ENCODE measurements around the gene KHDC3L. TPM values are rescaled to one million over a fixed set of nuclear protein-coding genes. Genes with fewer than 3 reads are reported as not detected.

KHDC3L gene
- total RNA-seq, 1 experiment from 2014 or later, result not detected

GRCh38 chr6:73339340-73339739 is 23.1 kb upstream of the KHDC3L start:
- ChIA-PET POLR2A (ENCODE audit: unreplicated experiment) (interaction anchor here (0.5 kb wide), 1 partner anchor 9 kb away, joined by 4 read pairs; no protein-coding TSS in a partner anchor), CTCF (no interaction called here)
- H3K4me1 ChIP-seq (replicated peaks; ENCODE audit: insufficient read depth), result 0 out of 2 replicates have a peak, but pooled peaks cover 8% of the 10 kb centered on the region
- H4K20me1 ChIP-seq (ENCODE audit: insufficient read depth), result no peaks in the 10 kb centered on the region
- H3K9me2 ChIP-seq (ENCODE audit: insufficient read depth), result no peaks in the 10 kb centered on the region
- BruUV-seq (replicated peaks), result no TSS peak
- TF ChIP-seq, protein P1, sequence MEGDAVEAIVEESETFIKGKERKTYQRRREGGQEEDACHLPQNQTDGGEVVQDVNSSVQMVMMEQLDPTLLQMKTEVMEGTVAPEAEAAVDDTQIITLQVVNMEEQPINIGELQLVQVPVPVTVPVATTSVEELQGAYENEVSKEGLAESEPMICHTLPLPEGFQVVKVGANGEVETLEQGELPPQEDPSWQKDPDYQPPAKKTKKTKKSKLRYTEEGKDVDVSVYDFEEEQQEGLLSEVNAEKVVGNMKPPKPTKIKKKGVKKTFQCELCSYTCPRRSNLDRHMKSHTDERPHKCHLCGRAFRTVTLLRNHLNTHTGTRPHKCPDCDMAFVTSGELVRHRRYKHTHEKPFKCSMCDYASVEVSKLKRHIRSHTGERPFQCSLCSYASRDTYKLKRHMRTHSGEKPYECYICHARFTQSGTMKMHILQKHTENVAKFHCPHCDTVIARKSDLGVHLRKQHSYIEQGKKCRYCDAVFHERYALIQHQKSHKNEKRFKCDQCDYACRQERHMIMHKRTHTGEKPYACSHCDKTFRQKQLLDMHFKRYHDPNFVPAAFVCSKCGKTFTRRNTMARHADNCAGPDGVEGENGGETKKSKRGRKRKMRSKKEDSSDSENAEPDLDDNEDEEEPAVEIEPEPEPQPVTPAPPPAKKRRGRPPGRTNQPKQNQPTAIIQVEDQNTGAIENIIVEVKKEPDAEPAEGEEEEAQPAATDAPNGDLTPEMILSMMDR (conservative IDR thresholded peaks at IDR 0.05), result no peak
- no peak for TF ChIP-seq EZH2 (IDR thresholded peaks at IDR 0.05; ENCODE audit: low read depth)
- no peaks in the 10 kb centered on the region for H3K9me3 ChIP-seq (ENCODE audit: insufficient read depth, low read depth)
- H3K79me2 ChIP-seq (ENCODE audit: low read depth), result no peaks in the 10 kb centered on the region
- H3K4me2 ChIP-seq, result no peak overlapping the region
- no peak overlapping the region for H3K27ac ChIP-seq
- DNase-seq, result peak in 1 of 2 experiments; percentile 8
- H3K36me3 ChIP-seq (ENCODE audit: low read depth), result no peaks in the 10 kb centered on the region
- H3K27me3 ChIP-seq (ENCODE audit: insufficient read depth, low read depth), result no peaks in the 10 kb centered on the region
- no peaks in the 10 kb centered on the region for H3F3A ChIP-seq (ENCODE audit: insufficient read depth, low read depth)
- H2AFZ ChIP-seq, result no peak overlapping the region; the same call in 1 of the 2 replicates
- H3K4me3 ChIP-seq, result no peak overlapping the region
- intact Hi-C loops (cut with micrococcal nuclease; ENCODE audit: unreplicated experiment), result no loop called here

- POLR2A ChIA-PET (ENCODE audit: unreplicated experiment), result no interaction called here
- H3K79me2 ChIP-seq (ENCODE audit: low read depth), result no peaks in the 10 kb centered on the region
- no peak for TF ChIP-seq EZH2 (IDR thresholded peaks at IDR 0.05; ENCODE audit: low read depth)
- TF ChIP-seq, protein P1 (conservative IDR thresholded peaks at IDR 0.05), result no peak
- H3K9me3 ChIP-seq (ENCODE audit: insufficient read depth, low read depth), result no peaks in the 10 kb centered on the region
- intact Hi-C loops (cut with micrococcal nuclease; ENCODE audit: unreplicated experiment), result no loop called here
- H4K20me1 ChIP-seq (ENCODE audit: insufficient read depth), result no peaks in the 10 kb centered on the region
- 0 out of 2 replicates have a peak, but pooled peaks cover 8% of the 10 kb centered on the region for H3K4me1 ChIP-seq (replicated peaks; ENCODE audit: insufficient read depth)
- H2AFZ ChIP-seq, result no peak overlapping the region
- CTCF ChIA-PET, result interaction anchor here (0.6 kb wide), 1 partner anchor 49 kb away, joined by 3 read pairs; no protein-coding TSS in a partner anchor
- no peak overlapping the region for H3K4me2 ChIP-seq
- no peak overlapping the region for H3K27ac ChIP-seq
- no peak overlapping the region for H3K4me3 ChIP-seq
- no TSS peak for BruUV-seq (replicated peaks)
- H3F3A ChIP-seq (ENCODE audit: insufficient read depth, low read depth), result no peaks in the 10 kb centered on the region
- H3K36me3 ChIP-seq (ENCODE audit: low read depth), result no peaks in the 10 kb centered on the region
- no peaks in the 10 kb centered on the region for H3K27me3 ChIP-seq (ENCODE audit: insufficient read depth, low read depth)
- DNase-seq, result no peak
- H3K9me2 ChIP-seq (ENCODE audit: insufficient read depth), result no peaks in the 10 kb centered on the region
These were observed 22.4 kb upstream of the KHDC3L start for GRCh38 chr6:73340048-73340447.

GRCh38 chr6:73341335-73341734 is 21.1 kb upstream of the KHDC3L start:
- Histone ChIP-seq H3K4me2 (no peak overlapping the region), H4K20me1 (ENCODE audit: insufficient read depth) (no peaks in the 10 kb centered on the region), H3K4me3 (no peak overlapping the region), H3K27me3 (ENCODE audit: insufficient read depth, low read depth) (no peaks in the 10 kb centered on the region), H3K36me3 (ENCODE audit: low read depth) (no peaks in the 10 kb centered on the region), H3K4me1 (replicated peaks; ENCODE audit: insufficient read depth) (0 out of 2 replicates have a peak, but pooled peaks cover 8% of the 10 kb centered on the region), H3F3A (ENCODE audit: insufficient read depth, low read depth) (no peaks in the 10 kb centered on the region), H3K79me2 (ENCODE audit: low read depth) (no peaks in the 10 kb centered on the region), H3K27ac (no peak overlapping the region), H3K9me2 (ENCODE audit: insufficient read depth) (no peaks in the 10 kb centered on the region), H3K9me3 (ENCODE audit: insufficient read depth, low read depth) (no peaks in the 10 kb centered on the region), H2AFZ (no peak overlapping the region)
- no TSS peak for BruUV-seq (replicated peaks)
- ChIA-PET POLR2A (ENCODE audit: unreplicated experiment) (no interaction called here), CTCF (interaction anchor here (0.6 kb wide), 1 partner anchor 30 kb away, joined by 3 read pairs; no protein-coding TSS in a partner anchor)
- no peak for TF ChIP-seq EZH2 (IDR thresholded peaks at IDR 0.05; ENCODE audit: low read depth)
- TF ChIP-seq, protein P1 (conservative IDR thresholded peaks at IDR 0.05), result no peak
- no peak for DNase-seq
- intact Hi-C loops (cut with micrococcal nuclease; ENCODE audit: unreplicated experiment), result no loop called here
